Stimulated activated CD4-positive, alpha-beta T cell treated with anti-CD3 and anti-CD28 coated beads, Interleukin-12 subunit alpha, Interleukin-12 subunit beta, amount 100 ng/mL, for 24 hours (primary cell): ENCODE measurements around the gene SOAT1.

Experiments used
- DNase-seq, 2 experiments: peaks; one replicate each; pipeline ENCODE4 v3.0.0-alpha.2; 2020; ENCODE audit warnings: low read depth in 2 of 2

SOAT1 gene

DNA sequence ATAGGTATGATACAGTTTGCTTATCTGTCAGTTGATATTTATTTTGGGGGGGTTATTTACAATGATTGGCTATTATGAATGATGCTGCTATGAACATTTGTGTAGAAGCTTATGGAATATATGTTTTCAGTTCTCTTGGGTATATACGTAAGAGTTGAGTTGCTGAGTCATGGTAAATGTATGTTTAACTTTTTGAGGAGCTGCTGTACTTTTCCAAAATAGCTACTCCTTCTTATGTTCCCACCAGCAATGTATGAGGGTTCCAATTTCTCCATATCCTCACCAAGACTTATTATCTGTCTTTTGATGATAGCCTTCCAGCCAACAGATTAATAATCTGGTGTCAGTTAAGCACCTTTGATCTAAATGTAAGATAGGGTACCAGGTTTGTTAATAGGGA, 11.9 kb downstream of the SOAT1 start:
- DNase-seq = no peak

DNA sequence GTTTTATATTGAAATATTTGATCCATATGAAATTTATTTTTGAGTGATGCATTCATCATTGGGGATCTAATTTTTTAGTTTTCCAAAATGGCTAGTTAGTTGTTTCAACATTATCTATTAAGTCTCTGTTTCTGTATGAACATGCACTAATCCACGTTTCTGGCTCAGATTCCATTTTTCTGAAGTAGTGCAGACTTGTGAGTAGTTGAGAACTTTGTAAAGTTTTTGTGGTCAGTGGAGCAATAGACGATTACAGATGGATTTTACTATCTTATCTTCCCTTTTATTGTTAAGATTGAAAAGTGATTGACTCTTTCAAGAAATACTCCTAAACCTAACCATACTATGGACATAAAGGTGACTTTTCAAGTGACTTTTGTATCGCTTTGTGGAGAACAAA, 16.7 kb downstream of the SOAT1 start:
- no peak for DNase-seq

DNA sequence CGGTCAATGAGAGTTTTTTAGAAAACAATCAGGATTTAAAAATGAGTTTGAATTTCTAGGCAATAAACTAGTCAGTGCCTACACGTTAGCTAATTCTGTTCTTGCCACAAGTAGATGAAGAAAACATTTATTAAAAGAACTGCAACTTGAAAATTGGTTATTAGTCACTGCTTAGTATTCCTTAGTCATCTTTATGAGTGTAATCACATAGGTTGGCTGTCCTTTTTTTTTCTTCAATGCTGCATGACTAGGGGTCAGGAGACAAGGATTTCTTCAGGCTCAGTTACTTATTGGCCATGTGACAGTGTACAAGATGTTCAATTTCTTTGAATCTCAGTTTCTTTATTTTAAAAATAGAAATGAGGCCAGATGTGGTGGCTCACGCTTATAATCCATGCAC, 17.1 kb downstream of the SOAT1 start:
- DNase-seq = no peak

DNA sequence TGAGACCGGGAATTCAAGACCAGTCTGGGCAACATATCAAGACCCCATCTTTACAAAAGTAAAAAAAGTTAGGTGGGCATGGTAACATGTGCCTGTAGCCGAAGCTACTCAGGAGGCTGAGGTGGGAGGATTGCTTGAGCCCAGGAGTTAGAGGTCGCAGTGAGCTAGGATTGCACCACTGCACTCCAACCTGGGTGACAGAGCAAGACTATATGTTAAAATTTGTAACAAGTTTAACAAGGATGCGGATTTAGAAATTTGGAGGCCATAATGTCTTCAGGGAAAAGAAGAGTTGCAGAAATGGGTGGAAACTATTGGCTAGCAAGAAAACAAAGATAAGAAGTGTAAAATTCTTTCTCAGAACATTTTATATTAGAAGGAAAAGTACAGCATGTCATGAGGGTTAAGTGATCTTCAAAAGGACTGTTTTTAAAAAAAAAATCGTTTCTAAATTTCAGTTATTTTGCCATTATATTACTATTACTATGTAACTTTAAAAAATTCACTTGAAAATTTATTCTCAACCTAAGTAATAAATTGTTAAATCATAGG, 17.6 kb downstream of the SOAT1 start:
- DNase-seq = no peak

DNA sequence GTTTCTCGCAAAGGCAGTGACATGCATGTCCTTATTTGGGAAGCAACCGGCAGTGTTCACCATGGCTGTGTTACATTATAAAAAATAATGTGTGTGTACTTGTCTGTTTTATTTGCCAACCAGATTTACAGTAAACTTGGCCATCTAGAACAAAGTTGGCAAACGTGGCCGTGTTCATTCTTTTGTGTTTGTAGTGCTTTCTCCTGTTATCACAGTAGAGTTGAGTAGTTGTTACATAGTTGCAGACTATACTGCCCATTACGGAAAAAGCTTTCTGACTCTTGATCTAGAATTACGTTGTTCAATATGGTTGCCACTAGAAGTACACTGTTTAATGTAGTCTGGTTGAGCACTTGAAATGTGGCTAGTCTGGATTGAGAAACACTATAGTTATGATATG, 19.4 kb downstream of the SOAT1 start:
- DNase-seq = no peak

DNA sequence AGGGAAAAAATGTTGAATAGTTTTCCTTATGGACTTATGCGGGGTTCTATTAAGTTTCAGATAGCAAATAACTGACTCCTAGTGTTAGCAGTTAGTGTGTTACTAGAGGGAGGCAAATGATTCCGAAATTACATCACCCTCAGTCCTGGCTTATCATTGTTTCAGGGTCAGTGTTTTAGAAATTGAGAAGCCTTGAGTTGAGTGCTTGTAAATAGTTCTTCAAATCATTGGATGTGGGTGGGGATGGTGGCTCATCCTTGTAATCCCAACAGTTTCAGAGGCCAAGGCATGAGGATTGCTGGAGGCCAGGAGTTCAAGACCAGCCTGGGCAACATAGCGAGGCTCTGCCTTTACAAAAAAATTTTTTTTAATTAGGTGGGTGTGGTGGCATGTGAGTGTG, 21.3 kb downstream of the SOAT1 start:
- DNase-seq = no peak

DNA sequence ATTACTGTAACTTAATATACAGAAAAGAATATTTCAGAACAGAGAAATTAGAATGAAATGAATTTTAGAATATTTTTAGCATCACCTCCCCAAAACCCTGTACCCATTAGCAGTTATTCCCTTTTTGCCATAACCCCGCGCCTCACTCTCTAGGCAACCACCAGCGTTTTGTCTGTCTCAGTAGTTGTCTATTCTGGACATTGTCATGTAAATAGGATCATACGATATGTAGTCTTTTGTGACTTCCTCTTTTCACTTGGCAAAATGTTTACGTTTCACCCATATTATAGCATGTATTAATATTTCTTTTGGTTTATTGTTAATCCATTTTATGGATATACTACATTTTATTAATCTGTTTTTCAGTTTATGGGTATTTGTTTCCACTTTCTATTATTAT, 24.9 kb downstream of the SOAT1 start:
- no peak for DNase-seq

DNA sequence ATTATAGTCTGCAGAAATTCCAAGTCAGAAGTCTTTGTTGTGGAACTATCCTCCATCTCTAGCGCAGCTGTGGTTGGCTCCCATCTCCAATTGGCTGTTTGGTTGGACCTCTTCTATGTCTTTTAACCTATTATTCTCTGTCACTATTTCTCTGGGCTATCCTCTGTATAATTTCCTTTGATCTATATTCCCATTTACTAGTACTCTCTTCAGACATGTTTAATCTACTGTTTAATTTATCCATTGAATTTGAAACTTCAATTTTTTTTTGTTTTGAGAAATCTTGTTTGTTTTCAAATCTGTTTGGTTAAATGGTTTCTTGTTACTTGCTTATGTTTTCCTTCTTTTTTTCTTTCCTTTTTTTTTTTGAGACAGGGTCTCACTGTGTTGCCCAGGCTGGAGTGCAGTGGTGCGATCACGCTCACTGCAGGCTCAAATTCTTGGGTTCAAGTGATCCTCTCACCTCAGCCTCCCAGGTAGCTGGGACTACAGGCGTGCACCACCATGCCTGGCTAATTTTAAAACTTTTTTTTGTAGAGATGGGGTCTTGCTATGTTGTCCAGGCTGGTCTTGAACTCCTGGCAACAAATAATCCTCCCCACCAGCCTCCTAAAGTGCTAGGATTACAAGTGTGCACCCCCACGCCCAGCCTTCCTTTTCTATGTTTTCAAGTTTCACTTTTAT, 28.1 kb downstream of the SOAT1 start:
- DNase-seq = no peak

DNA sequence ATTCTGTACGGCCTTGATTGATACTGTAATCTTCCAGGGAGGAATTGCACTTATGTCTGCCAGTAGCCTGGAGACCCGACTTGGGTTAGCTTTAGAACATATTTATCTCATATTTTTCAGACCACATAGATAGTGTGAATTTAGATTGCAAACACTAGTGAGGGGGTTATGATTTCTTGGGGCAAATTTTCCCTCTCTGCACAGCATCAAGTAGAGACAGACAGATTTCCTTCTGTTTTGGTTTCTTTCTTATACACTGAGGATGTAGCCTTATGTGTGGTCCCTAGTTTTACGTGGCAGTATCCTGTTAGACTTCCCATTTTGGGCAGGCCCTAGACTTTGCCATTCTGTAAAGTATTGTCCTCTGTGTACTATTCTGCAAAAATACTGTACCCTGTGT, 29.0 kb downstream of the SOAT1 start:
- DNase-seq = no peak

DNA sequence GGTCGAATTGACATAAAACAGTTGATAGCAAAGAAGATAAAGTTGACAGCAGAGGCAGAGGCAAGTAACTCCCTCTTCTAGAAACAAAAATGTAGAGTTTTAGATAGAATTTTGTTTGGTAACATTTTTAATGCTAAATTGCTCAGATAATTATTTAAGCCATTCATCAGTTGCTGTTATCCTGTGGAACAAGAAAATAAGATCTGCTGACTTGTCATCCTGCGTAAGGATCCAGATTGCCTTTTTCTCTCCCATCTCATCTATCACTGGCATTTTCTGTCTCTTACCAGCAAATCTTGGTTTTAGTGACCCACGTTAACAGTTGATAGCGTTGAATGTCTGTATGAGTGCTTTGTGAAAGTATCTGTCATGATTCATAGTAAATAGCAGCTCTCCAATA, 29.8 kb downstream of the SOAT1 start:
- DNase-seq = no peak

DNA sequence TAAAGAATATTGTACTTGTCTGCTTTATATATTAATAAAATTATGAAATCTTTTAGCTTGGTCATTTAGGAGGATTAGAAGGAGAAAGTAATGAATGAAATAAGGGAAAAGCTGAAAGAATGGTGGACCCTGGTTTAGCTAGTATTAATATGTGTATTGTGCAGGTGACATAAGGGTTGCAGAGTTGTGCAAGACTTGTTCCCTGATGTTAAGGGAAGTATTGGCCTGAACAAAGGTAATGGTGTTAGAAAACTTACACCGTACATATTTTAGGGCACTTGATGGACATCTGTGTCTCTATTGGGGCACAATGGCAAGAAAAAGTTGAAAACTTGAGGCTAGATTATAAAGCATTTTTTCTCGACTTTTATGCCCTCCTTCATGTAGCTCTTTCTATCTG, 32.2 kb downstream of the SOAT1 start:
- DNase-seq = no peak

DNA sequence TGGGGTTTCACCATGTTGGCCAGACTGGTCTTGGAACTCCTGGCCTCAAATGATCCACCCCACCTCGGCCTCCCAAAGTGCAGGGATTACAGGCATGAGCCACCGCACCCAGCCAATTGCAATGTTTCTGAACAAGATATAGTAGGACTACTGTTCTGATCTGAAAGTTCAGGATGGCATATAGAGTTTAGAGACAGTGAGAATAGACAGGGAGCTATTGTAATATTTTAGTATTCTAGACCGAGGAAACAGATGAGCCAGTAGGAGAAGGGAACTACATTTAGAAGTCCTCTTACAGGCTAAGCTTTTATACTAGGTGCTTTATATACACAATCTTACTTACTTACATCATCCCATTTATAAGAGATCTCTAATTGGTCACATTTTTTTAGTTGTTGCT, 33.1 kb downstream of the SOAT1 start:
- no peak for DNase-seq

DNA sequence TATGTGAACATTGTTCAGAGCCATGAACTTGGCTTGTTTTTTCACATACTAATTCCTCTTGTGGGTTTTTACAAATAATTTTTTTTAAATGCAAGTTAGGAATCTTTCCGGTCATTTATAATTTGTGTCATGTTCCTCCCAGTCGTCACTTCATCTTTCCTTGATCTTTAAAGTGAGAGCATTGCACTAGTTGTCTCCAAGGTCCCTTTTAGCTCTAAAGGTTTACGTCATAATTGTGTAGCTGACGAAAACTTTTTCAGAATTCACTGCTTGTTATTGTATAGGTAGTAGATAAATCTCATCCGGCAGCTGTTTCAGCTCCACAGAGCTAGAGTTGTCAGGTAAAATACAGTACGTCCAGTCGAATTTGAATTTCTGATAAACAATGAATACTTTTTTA, 33.6 kb downstream of the SOAT1 start:
- no peak for DNase-seq

DNA sequence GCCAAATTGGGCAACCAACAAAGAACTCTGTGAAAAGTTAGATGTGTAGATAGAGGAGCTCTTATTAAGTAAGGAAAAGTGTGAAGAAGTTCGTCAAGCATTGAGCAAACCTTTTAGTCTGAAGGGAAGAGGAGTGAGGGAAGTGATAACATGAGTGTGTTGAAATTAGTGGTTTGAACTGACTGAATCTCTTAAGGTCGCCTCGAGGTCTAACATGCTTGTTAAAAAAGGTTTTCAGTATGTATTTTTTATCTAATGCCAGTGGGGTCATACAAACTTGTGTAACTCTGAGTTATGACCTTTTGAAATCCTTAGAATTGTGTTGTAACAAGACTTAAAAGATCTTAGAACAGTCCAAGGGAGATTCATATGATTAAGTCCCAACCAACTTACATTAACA, 34.1 kb downstream of the SOAT1 start:
- DNase-seq = no peak

DNA sequence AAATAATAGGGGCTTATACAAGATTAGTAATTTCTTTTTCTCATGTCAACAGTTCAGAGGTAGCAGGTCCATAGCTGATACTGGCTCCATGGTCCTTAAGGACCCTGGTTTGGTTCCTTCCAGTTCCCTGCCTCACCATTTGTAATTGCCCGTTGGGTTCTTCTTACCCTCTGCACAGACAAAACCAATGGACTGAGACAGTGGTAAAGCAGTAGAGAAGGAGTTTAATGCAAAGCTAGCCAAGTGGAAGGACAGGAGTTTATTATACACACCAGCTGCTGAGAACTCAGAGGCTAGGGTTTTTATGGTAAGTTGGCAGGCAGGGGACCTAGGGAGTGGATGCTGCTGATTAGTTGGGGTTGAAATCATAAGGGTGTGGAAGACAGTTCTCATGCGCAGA, 36.3 kb downstream of the SOAT1 start:
- no peak for DNase-seq

DNA sequence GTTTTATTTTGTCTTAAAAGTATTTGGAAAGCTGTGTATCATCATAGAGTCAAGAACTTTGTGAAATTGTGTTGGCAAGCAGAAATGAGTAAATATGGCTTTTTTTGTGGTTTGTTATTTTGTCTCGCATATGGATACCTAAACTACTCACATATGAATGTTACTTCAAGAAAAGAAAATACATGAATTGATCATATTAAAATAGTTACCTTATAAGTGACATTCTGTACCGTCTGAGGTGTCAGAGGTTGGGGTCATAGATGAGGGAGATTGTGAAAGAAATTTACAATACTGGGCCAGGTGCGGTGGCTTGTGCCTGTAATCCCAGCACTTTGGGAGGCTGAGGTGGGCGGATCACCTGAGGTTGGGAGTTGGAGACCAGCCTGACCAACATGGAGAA, 40.8 kb downstream of the SOAT1 start:
- DNase-seq = no peak

DNA sequence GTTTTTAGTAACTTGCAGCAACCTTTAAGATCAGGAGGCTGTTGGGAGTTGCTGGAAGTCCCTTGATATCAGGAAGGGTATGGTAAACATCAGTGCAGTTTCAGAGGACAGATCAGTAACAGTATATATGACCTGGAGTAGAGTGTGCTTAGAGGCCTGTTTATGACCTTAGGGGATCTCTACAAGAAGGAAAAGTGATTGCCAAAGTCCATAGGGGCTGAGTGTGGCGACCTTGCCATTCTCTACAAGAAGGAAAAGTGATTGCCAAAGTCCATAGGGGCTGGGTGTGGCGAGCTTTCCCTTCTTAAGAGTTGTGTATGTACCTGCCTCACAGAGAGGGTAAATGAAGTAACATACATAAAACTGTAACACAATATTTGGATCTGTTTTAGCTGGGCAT, 43.7 kb downstream of the SOAT1 start:
- DNase-seq = no peak

DNA sequence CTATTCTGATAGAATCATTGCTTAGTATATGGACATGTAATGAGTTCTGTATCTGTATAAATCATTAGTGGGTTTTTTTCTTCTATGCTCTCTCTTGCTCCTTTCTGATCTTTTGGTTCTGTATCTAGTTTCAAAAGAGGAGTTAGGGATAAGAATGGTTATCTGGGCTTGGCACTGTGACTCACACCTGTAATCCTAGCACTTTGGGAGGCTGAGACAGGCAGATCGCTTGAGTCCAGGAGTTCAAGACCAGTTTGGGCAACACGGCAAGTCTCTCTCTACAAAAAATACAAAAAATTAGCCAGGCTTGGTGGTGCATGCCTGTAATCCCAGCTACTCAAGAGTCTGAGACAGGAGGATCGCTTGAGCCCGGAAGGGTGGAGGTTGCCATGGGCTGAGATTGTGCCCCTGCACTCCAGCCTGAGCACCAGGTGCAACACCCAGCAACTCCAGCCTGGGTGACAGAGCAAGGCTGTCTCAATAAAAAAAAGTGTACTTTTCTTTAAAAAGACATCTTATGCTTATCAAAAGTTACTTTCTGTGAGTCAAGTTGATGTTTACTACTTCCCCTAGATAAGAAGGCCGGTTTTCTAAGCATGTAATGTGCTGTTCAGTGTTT, 44.5 kb downstream of the SOAT1 start:
- DNase-seq = no peak

DNA sequence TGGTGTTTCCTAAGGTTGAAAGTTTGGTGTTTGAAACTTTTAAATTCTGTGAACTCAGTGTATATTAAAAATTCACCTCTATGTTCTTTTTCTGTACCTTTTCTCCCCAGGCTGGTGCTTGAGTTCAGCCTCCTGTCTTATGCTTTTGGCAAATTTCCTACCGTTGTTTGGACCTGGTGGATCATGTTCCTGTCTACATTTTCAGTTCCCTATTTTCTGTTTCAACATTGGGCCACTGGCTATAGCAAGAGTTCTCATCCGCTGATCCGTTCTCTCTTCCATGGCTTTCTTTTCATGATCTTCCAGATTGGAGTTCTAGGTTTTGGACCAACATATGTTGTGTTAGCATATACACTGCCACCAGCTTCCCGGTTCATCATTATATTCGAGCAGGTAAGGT, 47.3 kb downstream of the SOAT1 start:
- DNase-seq = no peak

DNA sequence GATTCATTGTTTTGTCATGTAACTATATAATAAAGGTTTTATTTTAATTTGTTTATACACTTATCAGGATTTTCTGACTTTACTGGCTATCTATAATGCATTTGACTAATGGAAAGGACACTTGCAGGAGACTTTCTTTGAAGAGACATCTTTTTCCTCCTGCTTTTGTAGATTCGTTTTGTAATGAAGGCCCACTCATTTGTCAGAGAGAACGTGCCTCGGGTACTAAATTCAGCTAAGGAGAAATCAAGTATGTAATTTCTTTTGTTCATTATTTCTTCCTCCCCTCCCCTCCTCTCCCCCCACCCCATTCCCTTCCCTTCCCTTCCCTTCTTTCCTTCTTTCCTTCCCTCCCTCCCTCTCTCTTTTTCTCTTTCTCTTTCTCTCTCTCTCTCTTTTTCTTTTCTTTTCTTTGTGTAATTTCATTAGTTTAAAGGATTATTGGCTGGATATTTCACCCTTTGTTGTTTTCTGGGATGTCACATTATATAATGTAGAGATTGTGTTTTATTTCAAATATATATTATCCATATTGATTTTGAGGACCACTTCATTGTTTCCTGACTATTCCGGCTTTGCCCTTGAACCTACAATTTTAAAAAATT, 48.4 kb downstream of the SOAT1 start:
- no peak for DNase-seq

DNA sequence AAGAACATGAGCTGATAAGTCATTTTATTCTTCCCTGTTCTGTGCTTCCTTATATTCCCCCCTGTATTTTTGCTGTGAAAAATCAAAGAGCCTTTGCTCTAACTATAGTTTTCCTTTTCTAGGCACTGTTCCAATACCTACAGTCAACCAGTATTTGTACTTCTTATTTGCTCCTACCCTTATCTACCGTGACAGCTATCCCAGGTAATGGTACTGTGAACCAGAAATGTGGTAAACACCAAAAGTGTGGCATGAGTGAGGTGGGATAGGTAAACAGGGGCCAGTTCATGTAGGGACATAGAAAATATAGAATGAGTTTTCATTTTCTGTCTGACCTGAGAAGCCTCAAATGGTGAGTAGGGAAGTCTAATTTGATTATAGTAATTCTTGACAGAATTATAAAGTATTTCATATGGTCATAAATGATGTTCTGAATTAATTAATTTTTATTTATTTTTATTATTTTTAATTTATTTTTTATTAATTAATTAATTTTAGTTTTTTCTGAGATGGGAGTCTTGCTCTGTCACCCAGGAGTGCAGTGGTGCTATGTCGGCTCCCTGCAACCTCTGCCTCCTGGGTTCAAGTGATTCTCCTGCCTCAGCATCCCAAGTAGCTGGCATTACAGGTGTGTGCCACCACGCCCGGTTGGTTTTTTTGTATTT, 49.3 kb downstream of the SOAT1 start:
- no peak for DNase-seq

DNA sequence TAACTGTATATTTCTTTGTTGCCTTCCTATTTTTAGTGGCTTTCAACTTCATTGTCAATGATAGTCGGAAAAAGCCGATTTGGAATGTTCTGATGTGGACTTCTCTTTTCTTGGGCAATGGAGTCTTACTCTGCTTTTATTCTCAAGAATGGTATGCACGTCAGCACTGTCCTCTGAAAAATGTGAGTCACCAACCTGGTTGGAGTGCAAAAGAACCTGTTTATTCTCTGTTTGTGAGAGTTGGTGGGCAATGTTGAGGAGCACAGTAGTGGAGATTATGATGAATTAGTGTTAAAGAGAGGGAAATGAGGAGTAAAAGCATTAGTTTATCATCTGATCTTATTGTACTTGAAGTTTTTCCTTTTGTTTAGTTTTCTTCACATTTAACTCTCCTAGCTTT, 57.7 kb downstream of the SOAT1 start:
- no peak for DNase-seq

DNA sequence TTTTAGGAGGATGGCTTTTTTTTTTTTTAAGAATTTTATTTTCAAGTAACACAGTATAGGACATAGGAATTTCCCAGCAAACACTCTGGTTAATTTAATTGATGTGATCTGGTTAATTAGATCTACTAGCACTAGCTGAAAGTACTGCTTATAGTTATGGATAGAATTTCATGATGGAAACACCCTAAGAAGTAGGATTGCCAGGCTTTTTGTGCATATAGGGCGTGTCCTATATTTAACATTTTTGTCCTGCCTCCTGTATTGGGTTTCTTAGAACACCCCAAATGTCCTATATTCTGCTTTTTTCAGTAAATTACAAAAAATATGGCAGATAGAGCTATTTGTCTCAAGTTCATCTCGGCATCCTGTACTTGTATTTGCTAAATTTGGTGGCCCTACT, 58.6 kb downstream of the SOAT1 start:
- DNase-seq = no peak
